RPMI7951 (cell line): ENCODE measurements around the gene ZNF384. TPM values are rescaled to one million over a fixed set of nuclear protein-coding genes. Genes with fewer than 3 reads are reported as not detected.

Experiments
- DNase-seq: peaks from one replicate; pipeline ENCODE4 v3.0.0-alpha.2; 2012; ENCODE audit warnings: low read depth
- total RNA-seq: library from RNA; depleted of rRNA; stranded (reverse); fragments of >200 nt; shearing (Covaris generic); gene quantifications from 2 replicates; pipeline ENCODE4 v1.2.3, GENCODE V29; 2014

The ZNF384 gene
- total RNA-seq, 1 experiment from 2014 or later = 18.0 TPM

DNA sequence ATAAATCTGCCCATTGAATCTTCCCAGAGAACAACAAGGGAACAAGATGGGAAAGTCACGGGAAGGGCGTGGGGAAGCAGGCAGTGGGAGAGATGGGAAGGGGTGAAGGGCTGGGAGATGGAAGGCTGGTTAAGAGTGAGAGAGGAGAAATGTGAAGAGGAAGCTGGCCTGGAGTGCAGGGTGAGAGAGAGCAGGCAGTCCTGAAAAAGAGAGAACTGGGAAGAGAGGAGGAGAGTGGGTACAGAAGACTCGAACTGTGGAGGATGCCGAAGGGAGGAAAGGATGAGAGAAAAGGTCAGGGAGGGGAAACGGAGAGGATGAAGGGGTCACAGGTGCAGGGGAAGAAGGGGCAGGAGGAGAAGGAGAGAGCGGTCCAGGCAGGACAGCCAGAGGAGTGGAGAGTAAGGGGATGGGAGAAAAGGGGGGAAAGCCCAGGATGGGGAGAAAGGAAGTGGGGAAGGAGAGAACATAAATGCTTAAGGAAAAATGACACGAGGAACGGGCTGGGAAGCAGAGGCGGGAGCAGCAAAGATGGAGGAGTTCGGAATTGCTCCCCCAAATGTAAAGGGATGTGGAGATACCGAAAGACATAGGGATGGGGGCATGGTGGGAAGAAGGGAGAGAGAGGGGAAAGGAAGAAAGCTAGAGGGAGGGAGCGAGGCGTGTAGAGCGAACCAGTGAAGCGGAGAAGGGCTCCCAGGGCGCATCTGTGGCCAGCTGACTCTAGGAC, 10.2 kb upstream of the ZNF384 start:
- DNase-seq = no peak

DNA sequence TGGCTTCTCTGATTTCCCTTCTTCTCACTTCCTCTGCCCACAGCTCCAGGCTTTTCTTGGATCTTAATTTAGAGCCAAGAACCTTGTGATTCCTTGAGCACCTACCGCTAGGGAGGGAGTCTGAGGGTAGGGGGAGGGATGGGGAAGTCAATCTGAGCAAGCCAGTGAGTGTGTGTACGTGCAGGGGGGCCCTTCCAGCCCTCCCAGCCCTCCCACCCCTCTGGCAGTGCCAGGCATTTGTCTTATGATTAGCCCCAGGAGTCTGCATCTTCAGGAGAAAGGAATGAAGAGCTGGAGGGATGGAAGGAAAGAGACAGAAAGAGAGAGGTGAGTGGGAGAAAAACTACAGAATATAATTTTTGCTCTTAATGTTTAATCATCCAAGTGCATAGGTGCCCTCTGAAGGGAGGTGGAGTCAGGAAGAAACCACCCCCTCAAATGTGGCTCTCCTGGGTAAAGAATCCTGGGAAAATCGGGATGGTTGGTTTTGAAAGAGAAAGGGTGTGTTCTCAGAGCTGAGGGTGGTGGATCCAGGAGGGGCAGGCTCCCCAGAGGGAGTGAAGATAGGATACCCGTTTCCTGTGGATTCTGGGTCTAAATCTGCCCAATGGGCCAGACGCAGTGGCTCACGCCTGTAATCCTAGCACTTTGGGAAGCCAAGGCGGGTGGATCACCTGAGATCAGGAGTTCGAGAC, 9.3 kb upstream of the ZNF384 start:
- no peak for DNase-seq

DNA sequence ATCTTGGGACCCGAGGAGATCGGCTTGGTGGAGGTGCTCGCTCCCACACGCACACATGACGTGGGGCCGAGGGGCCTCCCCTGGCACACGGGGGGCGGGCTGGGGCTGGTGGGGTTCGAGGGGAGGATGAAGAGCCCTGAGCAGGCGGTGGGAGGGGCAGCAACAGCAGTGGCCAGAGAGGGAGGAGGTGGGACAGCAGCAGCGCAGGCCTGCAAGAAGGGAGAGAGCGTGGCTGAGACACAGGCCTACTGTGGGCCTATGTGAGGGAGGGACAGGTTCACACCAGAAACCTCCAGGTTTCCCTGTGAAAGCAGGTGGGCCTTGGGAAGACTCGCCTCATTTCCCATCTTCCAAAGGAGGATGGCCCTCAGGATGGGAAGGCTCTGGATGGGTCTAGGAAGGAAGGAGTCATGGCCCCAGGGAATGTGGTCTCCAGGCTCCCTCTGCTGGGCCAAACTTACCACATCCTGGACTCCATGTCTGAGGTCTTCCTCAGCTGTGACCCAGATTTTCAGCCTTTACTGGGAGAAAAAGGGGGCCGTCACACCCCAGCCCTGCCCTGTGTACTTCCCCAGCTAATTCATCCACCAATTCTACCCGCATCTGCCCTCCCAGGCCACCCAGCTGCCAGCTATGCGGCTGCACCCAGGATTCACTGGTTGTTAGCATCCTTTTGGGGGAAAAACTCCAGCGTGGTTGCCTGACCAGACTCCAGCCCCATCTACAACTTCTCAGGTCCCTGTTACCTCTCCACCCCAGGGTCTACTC, 8.6 kb upstream of the ZNF384 start:
- peak; percentile 76 for DNase-seq

DNA sequence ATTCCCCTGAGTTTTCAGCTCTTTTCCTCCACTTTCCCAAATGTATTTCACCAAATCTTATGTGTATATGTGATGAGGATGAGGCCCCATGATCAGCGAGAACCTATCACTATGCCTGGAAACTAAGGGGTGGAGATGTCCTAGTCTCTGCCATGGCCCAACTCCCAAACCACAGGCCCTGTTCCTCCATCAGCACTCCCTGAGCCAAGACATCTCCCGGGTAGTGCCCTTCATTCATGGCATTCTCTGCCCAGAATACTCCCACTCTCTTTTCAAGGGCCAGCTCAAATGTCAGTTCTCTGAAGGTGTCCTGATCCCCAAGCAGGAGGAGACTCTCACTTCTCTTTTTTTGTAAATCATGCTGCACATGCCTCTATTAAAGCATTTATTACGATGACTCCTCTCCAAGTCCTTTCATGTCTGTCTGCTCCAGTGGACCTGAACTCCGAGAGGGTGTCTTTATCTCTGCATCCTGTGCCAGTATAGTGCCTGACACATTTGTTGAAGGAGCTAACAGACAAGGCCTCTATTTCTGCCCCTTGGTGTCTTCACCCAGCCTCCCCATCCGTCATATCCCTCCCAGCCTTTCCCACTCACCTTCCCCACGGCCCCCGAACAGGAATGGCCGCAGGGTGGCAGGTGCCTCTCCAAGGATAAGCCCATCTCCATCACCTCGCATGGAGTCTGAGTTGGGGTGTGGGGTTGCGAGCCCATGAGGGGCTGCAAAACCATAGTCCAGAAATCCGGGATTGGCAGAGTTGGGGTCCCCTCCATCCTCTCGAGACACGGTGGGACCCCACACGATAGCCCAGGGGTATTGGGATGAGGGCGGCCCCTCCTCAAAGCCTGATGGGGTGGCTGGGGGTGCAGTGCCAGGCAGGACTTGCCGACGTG, 7.8 kb upstream of the ZNF384 start:
- no peak for DNase-seq

DNA sequence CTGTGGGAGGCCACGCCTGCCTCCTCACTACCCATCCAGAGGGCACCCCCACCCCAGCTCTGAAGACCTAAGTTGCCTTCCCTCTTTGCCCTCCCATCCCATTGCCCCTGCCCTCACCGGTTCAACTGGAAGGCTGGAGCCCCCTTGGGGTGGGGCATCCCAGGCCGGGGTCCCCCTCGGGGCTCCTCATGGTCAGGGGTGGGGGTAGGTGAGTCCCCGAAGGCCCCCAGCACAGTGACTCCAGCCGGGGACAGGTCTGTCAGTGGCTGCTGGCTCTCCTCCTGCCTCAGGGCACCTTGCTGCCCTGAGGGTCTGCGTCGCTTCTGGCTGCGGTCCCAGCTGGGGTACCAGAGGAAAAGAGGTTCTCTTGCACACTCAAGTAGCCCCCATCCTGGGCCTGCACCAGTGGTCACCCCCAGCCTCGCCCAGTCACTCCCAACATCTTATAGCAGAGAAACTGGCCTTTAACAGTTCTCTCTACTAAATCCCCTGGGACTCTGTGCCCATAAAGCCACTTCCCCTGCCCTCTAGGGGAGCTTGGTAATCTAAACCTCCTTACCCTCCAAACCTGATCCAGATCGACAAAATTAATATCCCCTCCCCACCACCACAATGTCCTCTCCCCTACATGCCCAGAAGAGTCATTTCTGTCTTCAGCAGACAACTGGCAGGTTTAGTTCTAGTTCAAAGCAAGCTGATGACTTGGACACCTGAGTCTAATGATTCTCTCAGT, 6.3 kb upstream of the ZNF384 start:
- no peak for DNase-seq

DNA sequence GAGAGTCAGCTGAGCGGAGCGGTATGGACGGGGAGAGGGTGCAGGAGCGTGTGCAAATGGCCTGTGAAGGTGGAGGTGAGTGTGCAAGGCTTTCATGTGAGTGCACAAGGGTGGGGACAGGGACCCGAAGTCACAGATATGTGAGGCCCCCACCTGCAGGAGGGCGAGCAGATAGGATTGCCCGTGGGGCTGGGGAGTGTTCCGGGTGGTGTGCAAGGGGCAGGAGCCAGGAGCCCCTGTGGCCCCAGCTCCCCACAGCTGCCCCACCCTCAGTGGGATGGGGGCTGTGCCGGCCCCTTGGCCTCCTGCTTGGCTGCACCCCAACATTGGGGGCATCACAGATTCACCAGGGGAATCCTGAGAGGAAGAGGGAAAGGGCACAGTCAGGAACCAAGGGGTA, 5.5 kb upstream of the ZNF384 start:
- DNase-seq = no peak

DNA sequence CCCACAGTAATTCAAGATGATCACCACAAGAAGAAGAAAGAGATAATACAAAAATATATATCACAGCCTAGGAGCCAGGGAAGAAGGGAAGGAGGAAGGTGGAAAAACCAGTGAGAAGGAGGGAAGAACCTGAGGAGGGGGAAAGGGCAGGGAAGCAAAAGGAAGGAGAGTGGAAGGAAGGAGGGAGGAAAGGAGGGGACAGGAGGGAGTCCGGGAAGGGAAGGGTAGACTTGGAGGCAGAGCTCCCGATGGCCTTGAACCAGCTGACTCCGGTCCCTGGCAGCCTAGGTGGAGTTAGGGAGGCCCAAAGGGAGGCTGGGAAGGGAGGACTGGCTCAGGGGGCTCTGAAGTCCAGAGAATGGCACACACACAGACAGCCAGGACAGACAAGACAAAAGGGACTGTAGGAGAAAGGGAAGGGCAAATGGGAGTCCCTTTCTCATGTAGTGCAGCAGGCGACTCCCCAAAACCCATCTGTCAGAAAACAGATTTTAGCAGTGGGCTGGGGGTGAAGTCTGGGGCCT, 4.7 kb upstream of the ZNF384 start:
- no peak for DNase-seq

DNA sequence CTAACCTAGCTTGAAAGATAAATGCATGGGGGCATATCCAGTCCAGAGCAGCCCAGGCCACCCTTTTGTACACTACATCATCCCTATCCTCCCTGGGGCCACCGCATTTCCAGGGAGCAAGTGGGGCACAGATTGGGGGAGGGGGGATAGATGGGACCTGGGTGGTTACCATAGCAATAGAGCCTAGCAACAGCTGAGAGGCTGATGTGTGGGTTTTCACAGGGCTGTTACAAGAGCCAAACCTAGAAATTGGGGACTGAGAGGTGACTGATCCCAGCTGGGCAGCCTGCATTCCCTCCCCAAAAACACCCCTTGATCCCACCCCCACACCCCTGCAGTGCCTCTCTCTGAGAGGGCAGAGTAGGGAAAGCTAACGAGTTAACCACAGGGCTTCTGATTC, 3.7 kb upstream of the ZNF384 start:
- DNase-seq = no peak

DNA sequence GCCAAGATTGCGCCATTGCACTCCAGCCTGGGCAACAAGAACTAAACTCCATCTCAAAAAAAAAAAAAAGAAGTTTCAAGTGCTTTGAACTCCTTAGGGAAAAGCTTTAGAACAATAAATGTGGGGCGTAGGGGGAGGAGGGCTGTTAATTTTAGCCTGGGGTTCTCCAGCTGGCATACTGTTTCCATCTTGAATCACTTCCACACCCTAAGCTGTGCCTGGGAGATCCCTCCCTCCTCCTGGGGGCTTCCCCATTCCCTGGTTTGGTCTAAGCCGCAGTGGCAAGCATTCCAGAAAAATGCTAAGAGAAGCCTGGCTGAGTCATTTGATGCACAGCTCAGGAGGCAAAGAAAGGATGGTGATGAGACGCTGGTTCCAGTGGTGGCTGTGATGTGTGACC, 2.3 kb upstream of the ZNF384 start:
- peak; percentile 91 for DNase-seq

DNA sequence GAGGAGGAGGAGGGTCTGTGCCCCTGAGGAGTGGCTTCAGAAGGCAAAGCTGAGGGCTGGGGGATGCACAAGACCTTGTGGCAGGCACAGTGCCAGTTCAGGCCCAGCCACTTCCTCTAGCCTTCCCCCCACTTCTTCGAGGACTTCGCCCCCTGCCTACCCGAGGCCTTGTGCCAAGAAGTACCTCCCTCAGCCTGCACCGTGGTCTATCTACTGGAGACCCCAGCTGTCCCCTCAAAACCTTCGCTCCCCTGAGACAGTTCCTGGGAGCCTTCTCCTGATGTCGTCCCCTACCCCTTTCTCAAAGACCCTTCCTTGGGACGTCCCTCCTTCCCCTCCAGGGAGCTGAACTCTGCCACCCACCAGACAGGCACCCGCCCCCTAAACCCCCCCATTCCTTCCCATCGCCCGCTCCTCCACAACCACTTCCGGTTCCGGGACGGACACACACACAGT, 604 bp downstream of the ZNF384 start:
- DNase-seq = peak; percentile 18

DNA sequence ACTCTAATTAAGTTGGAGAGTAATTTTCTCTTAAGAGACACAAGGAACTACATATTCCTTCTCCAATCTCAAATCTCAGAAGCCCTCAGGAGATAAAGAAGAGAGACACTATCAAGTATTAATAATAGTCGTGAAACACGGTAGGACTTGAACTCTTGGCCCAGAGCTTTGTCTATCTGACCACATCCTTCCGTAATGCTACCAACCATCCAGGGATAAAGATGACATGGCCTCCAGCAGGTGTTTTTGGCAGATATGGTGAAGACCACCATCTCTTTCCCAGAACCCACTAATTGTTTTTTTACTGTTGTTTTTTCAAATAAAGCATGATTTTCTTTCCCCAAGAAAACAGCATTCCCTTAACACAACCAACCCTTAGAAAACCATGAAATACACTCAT, 3.4 kb downstream of the ZNF384 start:
- DNase-seq = no peak

DNA sequence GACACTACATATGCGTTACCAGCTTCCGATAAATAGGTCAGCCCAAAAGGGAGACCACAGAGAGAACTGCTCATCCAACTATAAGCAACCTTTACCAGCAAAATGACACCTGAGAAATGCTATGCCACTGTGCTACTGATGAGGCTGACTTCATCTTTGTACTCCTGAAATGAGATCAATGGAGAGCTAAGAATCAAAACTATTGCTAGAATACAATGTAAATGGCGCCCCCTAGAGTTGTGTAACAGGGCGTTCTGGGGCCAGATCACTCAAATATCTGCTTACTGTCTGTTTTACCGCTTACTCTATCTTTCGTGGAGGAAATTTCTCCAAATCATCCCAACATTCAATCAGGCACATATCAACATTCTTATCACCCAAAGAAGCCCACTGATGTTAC, 4.6 kb downstream of the ZNF384 start:
- DNase-seq = peak; percentile 34

DNA sequence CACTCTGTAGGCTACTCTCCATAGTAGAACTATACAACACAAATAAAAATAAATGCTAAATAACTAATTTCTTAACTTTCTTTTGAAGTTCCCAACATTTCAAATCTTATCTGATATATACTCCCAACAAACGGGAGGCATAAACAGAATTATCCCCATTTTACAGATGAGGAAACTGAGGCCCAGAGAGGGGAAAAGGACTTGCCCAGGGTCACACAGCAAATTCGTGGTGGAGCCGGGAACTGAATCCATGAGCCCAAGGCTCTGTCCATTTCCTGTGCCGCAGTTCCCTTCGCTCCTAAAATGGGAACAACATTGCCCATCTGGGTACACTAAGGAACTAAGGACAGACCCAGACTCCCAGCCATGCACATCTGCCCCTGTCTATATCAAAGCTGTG, 12.2 kb downstream of the ZNF384 start:
- DNase-seq = no peak

DNA sequence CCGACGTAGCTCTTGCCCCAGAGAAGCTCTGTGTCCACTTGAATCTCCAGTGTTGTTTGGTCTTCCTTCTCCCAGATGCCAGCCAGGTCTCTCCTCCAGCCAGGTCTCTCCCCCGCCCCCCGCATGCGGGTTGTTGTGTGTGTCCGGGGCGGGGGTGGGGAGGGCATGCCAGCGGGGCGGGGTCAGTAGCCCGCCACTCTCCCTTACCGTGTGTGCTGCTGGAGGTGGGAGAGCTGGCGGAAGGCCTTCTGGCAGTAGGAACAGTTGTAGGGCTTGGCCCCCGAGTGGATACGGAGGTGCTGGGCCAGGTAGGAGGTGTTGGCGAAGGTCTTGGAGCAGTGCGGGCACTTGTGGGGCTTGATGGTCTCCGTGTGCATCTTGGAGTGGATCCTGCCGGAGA, 17.0 kb downstream of the ZNF384 start:
- no peak for DNase-seq

DNA sequence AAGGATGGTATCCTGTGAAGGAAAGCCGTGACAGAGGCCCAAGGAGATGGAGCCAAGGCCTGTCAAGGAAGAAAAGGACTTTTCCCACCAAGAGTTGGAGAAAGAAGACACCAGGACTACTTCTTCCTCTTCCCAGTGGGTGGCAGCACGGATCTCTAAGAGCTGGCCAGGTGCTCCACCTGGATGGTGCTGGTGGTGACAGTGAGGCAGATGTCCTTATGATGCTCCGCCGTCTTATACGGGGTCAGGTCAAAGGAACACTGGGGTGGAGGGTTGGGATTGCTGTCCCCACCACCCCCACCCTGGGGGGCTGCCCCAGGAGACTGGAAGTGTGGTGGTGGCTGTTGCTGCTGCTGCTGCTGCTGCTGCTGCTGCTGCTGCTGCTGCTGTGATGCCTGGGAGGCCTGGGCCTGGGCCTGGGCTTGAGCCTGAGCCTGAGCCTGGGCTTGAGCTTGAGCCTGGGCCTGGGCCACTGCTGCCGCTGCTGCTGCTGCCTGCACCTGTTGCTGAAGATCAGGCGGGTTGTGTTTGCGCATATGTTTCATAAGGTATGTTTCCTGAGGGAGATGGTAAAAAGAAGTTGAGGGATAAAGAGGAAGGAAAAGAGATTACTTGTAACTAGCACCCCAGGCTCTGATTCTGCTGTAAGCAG, 21.5 kb downstream of the ZNF384 start:
- DNase-seq = no peak

DNA sequence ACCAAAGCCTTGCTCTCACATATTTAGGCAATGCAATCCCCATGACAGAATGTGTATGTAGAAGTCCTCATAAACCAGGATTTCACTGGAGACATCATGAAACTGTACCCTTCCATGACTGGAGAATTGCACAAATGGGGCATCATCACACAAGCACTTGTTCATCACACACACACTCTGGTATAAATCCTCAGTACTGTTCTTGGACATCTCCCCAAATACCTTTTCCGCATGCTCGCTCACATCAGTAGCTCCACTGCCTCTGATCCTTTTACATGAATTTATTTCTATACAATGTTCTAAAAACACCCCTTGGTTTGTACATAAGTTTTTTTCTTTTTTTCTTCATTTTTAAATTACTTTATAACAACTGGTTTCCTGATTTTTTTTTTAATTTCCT, 23.0 kb downstream of the ZNF384 start:
- DNase-seq = no peak

DNA sequence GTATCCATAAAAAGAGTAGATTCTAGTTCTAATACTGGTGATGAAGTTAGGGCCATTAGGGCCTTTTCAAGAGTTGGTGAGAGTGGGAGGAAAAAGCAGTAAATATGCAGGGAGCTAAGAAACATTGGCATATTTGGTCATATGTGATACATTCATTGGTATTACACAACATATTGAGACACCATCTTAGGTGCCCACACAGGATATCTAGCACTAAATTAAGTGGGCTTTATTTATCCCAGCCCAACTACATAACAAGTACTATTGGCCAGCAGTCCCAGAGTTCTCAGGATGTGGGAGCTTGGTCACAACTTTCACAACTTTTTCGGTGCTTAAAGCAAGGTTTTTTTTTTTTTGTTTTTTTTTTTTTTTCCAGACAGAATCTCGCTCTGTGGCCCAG, 24.3 kb downstream of the ZNF384 start:
- no peak for DNase-seq

DNA sequence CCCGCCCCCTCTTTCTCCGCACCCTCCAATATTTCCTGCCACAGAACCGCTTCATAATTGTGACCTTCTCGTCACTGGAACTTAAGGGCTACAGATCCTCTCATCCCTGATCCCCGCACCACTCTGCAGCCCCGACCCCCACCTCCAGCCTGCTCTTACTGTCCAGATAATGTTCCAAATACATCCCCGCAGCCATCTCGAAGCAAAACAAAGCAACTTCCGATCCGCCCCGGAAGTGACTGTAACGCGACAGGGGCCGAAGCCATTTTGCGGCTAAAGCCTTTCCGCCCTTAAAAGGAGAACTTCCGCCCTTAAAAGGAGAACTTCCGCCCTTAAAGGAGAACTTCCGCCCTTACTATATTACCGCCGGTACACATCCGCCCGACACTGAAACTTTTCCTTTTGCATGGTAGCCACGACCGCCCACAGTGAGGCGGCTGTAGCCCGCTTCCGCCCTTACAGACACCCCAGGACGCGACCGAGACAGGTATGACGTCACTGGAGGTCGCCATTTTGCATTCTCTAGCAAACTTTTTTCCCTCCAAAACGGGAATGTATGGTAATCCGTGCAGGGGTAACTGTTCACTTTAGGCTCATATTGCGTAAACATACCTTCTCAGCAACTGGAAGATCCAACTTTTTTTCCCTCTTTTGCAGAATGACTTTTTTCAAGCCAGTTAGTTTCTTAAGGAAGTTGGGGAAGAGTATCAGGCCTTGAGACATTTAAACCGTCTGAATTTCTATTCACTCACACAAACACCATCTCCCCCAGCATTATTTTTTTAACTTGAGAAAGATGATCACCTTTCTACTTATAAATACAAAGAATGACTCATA, 26.1 kb downstream of the ZNF384 start, which contains the start of gene ING4:
Gene ING4 (minus strand): TSS at position 214 of the 837 bp plus-strand sequence. CDS start 18 bp downstream, at position 196.
- peak; percentile 99 for DNase-seq

DNA sequence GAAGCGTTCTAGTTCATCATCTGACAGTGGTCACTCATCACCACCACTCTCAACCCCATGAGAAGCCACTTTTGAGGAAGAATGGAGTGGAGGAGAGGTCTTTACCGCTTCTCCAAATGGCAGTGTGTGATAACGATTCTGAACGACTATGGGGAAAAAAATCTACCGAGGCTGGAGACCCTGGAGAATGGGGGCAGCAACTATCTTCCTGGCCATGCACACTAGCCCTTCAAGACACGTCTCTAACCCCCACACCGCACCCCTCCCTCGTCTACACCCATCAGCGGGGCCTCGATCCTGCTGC, 26.6 kb downstream of the ZNF384 start:
- DNase-seq = no peak
